ENCODE data around the gene TRIM29.

TRIM29 gene

DNA sequence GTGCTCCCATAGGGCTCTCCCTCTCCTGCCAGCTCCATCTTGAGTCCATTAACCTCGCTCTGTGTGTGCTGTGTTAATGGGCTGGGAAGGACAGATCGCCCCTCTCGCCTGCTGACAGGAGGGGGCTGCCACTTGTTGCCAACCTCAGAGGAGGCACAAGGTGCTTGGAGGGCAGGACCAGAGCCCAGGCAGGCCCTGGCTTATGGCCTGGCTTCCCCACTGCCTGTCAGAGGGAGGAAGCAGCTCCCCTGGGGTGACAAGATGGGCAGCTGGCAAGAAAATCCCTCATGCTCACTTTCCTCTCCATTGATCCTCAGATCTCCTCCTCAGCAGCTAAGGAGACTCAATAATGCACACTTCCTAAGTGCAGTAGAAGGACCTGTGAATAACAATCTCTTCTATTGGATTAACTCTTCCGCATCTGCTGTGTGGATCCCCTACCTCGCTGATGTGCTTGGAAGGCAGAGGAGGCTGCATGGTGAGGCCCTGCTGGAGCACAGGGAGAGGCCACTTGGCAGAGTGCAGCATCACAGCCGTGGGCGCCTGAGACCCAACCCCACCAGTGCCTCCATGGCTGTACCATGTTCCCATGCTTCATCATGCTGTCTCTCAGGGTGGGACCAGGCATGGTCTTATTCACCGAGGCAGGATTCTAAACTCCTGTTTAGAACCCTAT, 70.3 kb downstream of the TRIM29 start:
- peak overlapping the region; percentile 95 to 99 (median 96) for H3K27ac Mint-ChIP-seq
- H3K36me3 Mint-ChIP-seq (ENCODE audit: low read depth), result no peaks in the 10 kb centered on the region

DNA sequence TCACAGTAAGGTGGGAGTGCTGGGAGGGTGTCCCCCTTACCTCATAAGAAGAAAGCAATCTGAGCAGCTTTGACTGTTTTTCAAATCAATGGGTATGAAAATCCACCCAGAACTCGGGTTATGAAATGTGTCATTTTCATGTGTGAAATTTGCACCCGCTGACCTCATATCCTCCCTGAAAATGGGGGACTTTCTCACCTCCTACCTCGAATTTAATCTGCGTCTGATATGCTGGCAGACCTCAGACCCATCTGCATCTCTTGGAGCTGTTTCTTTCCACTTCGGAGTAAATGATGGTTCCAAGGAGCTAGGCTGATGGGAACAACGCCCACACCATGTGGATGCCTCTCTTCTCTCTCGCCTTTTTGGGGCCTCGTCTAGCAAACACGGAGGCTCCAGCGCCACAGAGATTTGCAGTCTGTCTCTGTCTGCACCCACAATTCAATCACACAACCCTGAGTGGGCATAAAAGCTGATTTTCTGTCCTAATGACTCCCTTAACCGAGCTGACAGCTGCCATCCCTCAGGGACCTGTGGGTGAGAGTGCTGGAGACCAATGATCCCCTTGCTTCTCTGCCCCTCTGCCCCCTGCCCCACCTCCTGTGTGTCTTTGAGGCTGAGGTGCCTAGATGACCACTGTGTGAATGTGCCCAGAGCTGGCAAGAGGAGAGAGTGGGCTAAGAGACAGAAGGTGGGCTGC, 71.0 kb downstream of the TRIM29 start:
- H3K9me3 Mint-ChIP-seq, result no peaks in the 10 kb centered on the region
- H3K27ac Mint-ChIP-seq, result peak overlapping the region; percentile 23 to 96 (median 95)
- H3K4me1 Mint-ChIP-seq, result peaks cover 55% of the 10 kb centered on the region
- no peak overlapping the region for H3K4me3 Mint-ChIP-seq
- H3K27me3 Mint-ChIP-seq (ENCODE audit: low read depth), result peaks cover 9% of the 10 kb centered on the region
- TF ChIP-seq, protein P1, sequence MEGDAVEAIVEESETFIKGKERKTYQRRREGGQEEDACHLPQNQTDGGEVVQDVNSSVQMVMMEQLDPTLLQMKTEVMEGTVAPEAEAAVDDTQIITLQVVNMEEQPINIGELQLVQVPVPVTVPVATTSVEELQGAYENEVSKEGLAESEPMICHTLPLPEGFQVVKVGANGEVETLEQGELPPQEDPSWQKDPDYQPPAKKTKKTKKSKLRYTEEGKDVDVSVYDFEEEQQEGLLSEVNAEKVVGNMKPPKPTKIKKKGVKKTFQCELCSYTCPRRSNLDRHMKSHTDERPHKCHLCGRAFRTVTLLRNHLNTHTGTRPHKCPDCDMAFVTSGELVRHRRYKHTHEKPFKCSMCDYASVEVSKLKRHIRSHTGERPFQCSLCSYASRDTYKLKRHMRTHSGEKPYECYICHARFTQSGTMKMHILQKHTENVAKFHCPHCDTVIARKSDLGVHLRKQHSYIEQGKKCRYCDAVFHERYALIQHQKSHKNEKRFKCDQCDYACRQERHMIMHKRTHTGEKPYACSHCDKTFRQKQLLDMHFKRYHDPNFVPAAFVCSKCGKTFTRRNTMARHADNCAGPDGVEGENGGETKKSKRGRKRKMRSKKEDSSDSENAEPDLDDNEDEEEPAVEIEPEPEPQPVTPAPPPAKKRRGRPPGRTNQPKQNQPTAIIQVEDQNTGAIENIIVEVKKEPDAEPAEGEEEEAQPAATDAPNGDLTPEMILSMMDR (IDR thresholded peaks at IDR 0.05; ENCODE audit: unreplicated experiment in 3 of 3), result no peak
- no peaks in the 10 kb centered on the region for H3K36me3 Mint-ChIP-seq (ENCODE audit: low read depth)

More for the DNA sequence above, 70.3 kb downstream of the TRIM29 start:
- Mint-ChIP-seq H3K9me3 (no peaks in the 10 kb centered on the region), H3K4me1 (peaks cover 49% of the 10 kb centered on the region), H3K27me3 (ENCODE audit: low read depth) (peaks cover 12% of the 10 kb centered on the region), H3K4me3 (peak overlapping the region; percentile 26 to 51 (median 29))
- TF ChIP-seq, protein P1 (IDR thresholded peaks at IDR 0.05; ENCODE audit: unreplicated experiment in 3 of 3), result no peak

DNA sequence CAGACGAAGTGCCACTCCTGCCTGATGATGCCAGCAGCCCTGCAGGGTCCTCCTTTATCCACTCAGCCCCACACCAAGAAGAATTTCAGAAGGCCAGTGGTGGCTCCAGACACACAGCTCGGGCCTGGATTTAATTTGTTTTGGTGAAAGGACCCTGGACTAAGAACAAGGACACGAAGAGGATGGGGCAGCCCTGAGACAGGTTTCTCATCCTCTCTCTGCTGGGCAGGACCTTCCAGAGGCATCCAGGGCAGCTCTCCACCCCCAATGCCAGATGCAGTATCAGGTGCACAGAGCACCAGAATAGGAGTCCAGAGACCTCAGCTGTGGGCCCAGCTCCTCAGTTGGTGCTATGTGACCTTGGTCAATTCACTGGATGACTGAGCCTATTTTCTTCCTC, 72.0 kb downstream of the TRIM29 start:
- Mint-ChIP-seq H3K4me1 (peaks cover 59% of the 10 kb centered on the region), H3K36me3 (ENCODE audit: low read depth) (no peaks in the 10 kb centered on the region), H3K9me3 (no peaks in the 10 kb centered on the region), H3K27ac (peak overlapping the region in 2 of 3 experiments; percentile 46 to 78), H3K27me3 (ENCODE audit: low read depth) (peaks cover 13% of the 10 kb centered on the region), H3K4me3 (no peak overlapping the region)
- TF ChIP-seq, protein P1 (IDR thresholded peaks at IDR 0.05; ENCODE audit: unreplicated experiment in 3 of 3), result no peak

DNA sequence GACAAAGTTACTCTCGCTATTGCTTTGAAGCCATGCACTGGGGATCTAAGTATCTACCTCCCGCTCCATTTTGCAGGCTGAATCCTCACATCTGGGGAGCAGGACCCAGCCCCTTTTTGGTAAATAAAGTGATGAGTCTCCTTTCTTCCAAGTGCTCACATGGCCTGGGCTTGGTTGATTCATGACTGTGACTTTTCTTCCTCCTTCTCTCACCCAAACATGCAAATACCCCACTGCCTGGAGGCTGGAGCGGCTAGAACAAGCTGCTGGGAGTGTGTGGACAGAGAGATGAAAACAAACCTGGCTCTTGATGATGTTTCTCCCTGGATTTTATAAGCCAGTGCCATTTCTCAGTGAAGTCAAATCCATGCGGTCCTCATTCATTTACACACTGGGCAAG, 72.7 kb downstream of the TRIM29 start:
- Mint-ChIP-seq H3K4me1 (peaks cover 61% of the 10 kb centered on the region), H3K27ac (peak overlapping the region; percentile 1 to 78 (median 46)), H3K36me3 (ENCODE audit: low read depth) (no peaks in the 10 kb centered on the region), H3K4me3 (peak overlapping the region in 1 of 3 experiments; percentile 13), H3K9me3 (no peaks in the 10 kb centered on the region), H3K27me3 (ENCODE audit: low read depth) (peaks cover 13% of the 10 kb centered on the region)
- TF ChIP-seq, protein P1 (IDR thresholded peaks at IDR 0.05; ENCODE audit: unreplicated experiment in 3 of 3), result no peak

DNA sequence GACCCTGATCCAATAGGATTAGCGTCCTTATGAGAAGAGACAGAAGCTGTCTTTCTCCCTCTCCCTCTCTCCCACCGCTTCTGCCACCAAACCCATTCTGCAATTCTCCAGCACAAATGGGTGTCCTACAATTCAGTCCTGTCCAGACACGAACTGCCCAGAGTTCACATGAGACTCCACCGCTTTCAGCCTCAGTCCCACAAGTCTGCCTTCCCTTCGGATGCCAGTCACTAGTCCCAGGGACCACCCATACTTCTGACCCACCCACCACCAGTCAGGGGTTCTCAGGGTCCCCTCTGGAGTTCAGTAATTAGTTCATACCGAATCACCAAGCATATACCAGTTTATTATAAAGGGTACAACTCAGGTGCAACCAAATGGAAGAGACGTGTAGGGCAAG, 73.6 kb downstream of the TRIM29 start:
- Mint-ChIP-seq H3K36me3 (ENCODE audit: low read depth) (no peaks in the 10 kb centered on the region), H3K27ac (peak overlapping the region in 2 of 3 experiments; percentile 37 to 46), H3K27me3 (ENCODE audit: low read depth) (peaks cover 13% of the 10 kb centered on the region), H3K9me3 (no peaks in the 10 kb centered on the region), H3K4me1 (peaks cover 61% of the 10 kb centered on the region), H3K4me3 (no peak overlapping the region)
- TF ChIP-seq, protein P1 (IDR thresholded peaks at IDR 0.05; ENCODE audit: unreplicated experiment in 3 of 3), result no peak
